ENCODE measurements around the gene LHX3.

GRCh38 chr9:136222906-136223285, 18.0 kb upstream of the LHX3 start:
- TF ChIP-seq CTCF (conservative IDR thresholded peaks at IDR 0.05; ENCODE audit: low read length) (no peak), EZH2phosphoT487 (IDR thresholded peaks at IDR 0.05; ENCODE audit: borderline replicate concordance) (no peak)
